AG09309 (cell line): ENCODE results near the gene BORCS8.

ENCODE experiments used
- DNase-seq: peaks from one replicate; pipeline ENCODE4 v3.0.0-alpha.2; 2010; ENCODE audit warnings: low read depth
- H3K4me3 ChIP-seq: 2 replicates; pipeline ENCODE4 v1.5.1; 2011; ENCODE audit warnings: mild to moderate bottlenecking, low read depth, low read length, moderate library complexity; ENCODE audit not compliant: control insufficient read depth
- CTCF ChIP-seq: IDR thresholded peaks from 2 replicates; pipeline ENCODE4 v1.5.1; 2011; ENCODE audit warnings: mild to moderate bottlenecking, low read depth, low read length, inconsistent platforms; ENCODE audit not compliant: insufficient read depth, control insufficient read depth; ENCODE audit errors: missing control alignments

Gene BORCS8

GRCh38 chr19:19171821-19172532 lies 20.0 kb downstream of the BORCS8 start:
- no peak for TF ChIP-seq CTCF
- no peak overlapping the region for H3K4me3 ChIP-seq

GRCh38 chr19:19170873-19171672 lies 20.9 kb downstream of the BORCS8 start:
- TF ChIP-seq CTCF = no peak
- DNase-seq = no peak
- H3K4me3 ChIP-seq = no peak overlapping the region

More at GRCh38 chr19:19171821-19172532, 20.0 kb downstream of the BORCS8 start:
- no peak for DNase-seq

- no peak for DNase-seq
- TF ChIP-seq CTCF = no peak
- H3K4me3 ChIP-seq = no peak within 1 kb of the TSS
Observed at GRCh38 chr19:19170053-19170872, 21.7 kb downstream of the BORCS8 start, which contains the start of gene MEF2B. MEF2B (minus strand) TSS chr19:19170263; CDS start chr19:19150735, 19,528 bp downstream.

- no peak for TF ChIP-seq CTCF
- no peak overlapping the region for H3K4me3 ChIP-seq
- DNase-seq = no peak
Observed at GRCh38 chr19:19169236-19170052, 22.5 kb downstream of the BORCS8 start.

- DNase-seq = no peak
Observed at GRCh38 chr19:19167612-19168011, 24.3 kb downstream of the BORCS8 start.

More at GRCh38 chr19:19167612-19168011, 24.3 kb downstream of the BORCS8 start:
- H3K4me3 ChIP-seq = no peak overlapping the region
- no peak for TF ChIP-seq CTCF
